ENCODE data around the gene POLR1A. TPM values are rescaled to one million over a fixed set of nuclear protein-coding genes. Genes with fewer than 3 reads are reported as not detected.

POLR1A gene
- total and polyA plus RNA-seq, 10 donors, result 1.8 to 39.0 (median 20.1) TPM

GRCh38 chr2:86064006-86064405 lies 41.7 kb downstream of the POLR1A start:
- Histone ChIP-seq H3K4me3 (no peak overlapping the region), H3K27ac (no peak overlapping the region), H3K27me3 (replicated peaks in 1 of 7) (no peaks in the 10 kb centered on the region), H3K9me3 (peaks cover 0 to 15% (median 2%) of the 10 kb centered on the region in 8 donors), H3K36me3 (peaks cover 5 to 91% (median 51%) of the 10 kb centered on the region in 6 donors), H3K4me1 (peaks cover 3 to 19% (median 15%) of the 10 kb centered on the region in 6 donors)
- TF ChIP-seq CTCF (IDR thresholded peaks at IDR 0.05 in 8 of 11, conservative IDR thresholded peaks at IDR 0.05 in 3 of 11) (no peak), POLR2AphosphoS5 (IDR thresholded peaks at IDR 0.05) (no peak), POLR2A (IDR thresholded peaks at IDR 0.05) (no peak)
- DNase-seq, result no peak
- intact Hi-C loops (cut with DNase I; ENCODE audit: low total_unique reads), result no loop called here
- 71 to 91% (median 83%) methylated on average over 2 of the region's 2 CpGs for WGBS, 5 donors

- Histone ChIP-seq H3K36me3 (peaks cover 5 to 79% (median 47%) of the 10 kb centered on the region in 6 donors), H3K4me1 (peaks cover 0 to 4% (median 0%) of the 10 kb centered on the region in 6 donors), H3K4me3 (no peak overlapping the region), H3K9me3 (peaks cover 0 to 15% (median 2%) of the 10 kb centered on the region in 8 donors), H3K27me3 (replicated peaks in 1 of 7) (no peaks in the 10 kb centered on the region), H3K27ac (no peak overlapping the region)
- intact Hi-C loops (cut with DNase I; ENCODE audit: low total_unique reads), result no loop called here
- 90 to 95% (median 94%) methylated on average over 2 of the region's 2 CpGs for WGBS, 5 donors
- no peak for DNase-seq
- TF ChIP-seq POLR2A (IDR thresholded peaks at IDR 0.05) (no peak), POLR2AphosphoS5 (IDR thresholded peaks at IDR 0.05) (no peak), CTCF (IDR thresholded peaks at IDR 0.05 in 8 of 11, conservative IDR thresholded peaks at IDR 0.05 in 3 of 11) (no peak)
Measured at GRCh38 chr2:86062043-86062442, 43.6 kb downstream of the POLR1A start.

GRCh38 chr2:86056590-86057331 lies 48.9 kb downstream of the POLR1A start:
- TF ChIP-seq POLR2A (IDR thresholded peaks at IDR 0.05), result no peak
- Histone ChIP-seq H3K4me1 (peaks cover 0 to 19% (median 9%) of the 10 kb centered on the region in 6 donors), H3K9me3 (no peaks in the 10 kb centered on the region), H3K36me3 (peaks cover 0 to 74% (median 40%) of the 10 kb centered on the region in 6 donors), H3K4me3 (no peak overlapping the region), H3K27me3 (replicated peaks in 1 of 7) (no peaks in the 10 kb centered on the region), H3K27ac (no peak overlapping the region)
- intact Hi-C loops (cut with DNase I; ENCODE audit: low total_unique reads), result no loop called here
- 89 to 94% (median 91%) methylated on average over 4 of the region's 4 CpGs for WGBS, 5 donors
- no peak for DNase-seq

- H3K27ac ChIP-seq, result no peak overlapping the region
- DNase-seq, result no peak
- H3K4me3 ChIP-seq, result no peak overlapping the region
- H3K9me3 ChIP-seq, result no peaks in the 10 kb centered on the region
- peaks cover 0 to 19% (median 9%) of the 10 kb centered on the region in 6 donors for H3K4me1 ChIP-seq
- WGBS, 5 donors, result 76 to 97% (median 96%) methylated on average over 3 of the region's 3 CpGs
- H3K27me3 ChIP-seq (replicated peaks in 1 of 7), result no peaks in the 10 kb centered on the region
- H3K36me3 ChIP-seq, result peaks cover 0 to 74% (median 40%) of the 10 kb centered on the region in 6 donors
- intact Hi-C loops (cut with DNase I; ENCODE audit: low total_unique reads), result no loop called here
- no peak for TF ChIP-seq POLR2AphosphoS5 (IDR thresholded peaks at IDR 0.05)
- TF ChIP-seq POLR2A (IDR thresholded peaks at IDR 0.05), result no peak
Measured at GRCh38 chr2:86055314-86055713, 50.4 kb downstream of the POLR1A start.

GRCh38 chr2:86054535-86055082 lies 51.1 kb downstream of the POLR1A start:
- TF ChIP-seq CTCF (IDR thresholded peaks at IDR 0.05 in 8 of 11, conservative IDR thresholded peaks at IDR 0.05 in 3 of 11) (no peak), POLR2AphosphoS5 (IDR thresholded peaks at IDR 0.05) (no peak), POLR2A (IDR thresholded peaks at IDR 0.05) (no peak)
- H3K9me3 ChIP-seq, result no peaks in the 10 kb centered on the region
- peaks cover 0 to 19% (median 10%) of the 10 kb centered on the region in 6 donors for H3K4me1 ChIP-seq
- H3K27ac ChIP-seq, result no peak overlapping the region
- no peaks in the 10 kb centered on the region for H3K27me3 ChIP-seq (replicated peaks in 1 of 7)
- H3K36me3 ChIP-seq, result peaks cover 0 to 74% (median 38%) of the 10 kb centered on the region in 6 donors
- no peak for DNase-seq
- WGBS, 5 donors, result 87 to 95% (median 94%) methylated on average over 10 of the region's 10 CpGs
- intact Hi-C loops (cut with DNase I; ENCODE audit: low total_unique reads), result no loop called here
- H3K4me3 ChIP-seq, result no peak overlapping the region
